NCI-H69 (cell line): ENCODE data around the gene KIF26A.
"Not testable (repeated sequence)": the region's sequence is repeated elsewhere in the genome, so short reads cannot be mapped to it uniquely, and the experiment has no call there.

Experiments used
- DNase-seq: peaks from one replicate; lab custom pipeline; 2025; lab: John Stamatoyannopoulos, UW

The KIF26A gene

DNA sequence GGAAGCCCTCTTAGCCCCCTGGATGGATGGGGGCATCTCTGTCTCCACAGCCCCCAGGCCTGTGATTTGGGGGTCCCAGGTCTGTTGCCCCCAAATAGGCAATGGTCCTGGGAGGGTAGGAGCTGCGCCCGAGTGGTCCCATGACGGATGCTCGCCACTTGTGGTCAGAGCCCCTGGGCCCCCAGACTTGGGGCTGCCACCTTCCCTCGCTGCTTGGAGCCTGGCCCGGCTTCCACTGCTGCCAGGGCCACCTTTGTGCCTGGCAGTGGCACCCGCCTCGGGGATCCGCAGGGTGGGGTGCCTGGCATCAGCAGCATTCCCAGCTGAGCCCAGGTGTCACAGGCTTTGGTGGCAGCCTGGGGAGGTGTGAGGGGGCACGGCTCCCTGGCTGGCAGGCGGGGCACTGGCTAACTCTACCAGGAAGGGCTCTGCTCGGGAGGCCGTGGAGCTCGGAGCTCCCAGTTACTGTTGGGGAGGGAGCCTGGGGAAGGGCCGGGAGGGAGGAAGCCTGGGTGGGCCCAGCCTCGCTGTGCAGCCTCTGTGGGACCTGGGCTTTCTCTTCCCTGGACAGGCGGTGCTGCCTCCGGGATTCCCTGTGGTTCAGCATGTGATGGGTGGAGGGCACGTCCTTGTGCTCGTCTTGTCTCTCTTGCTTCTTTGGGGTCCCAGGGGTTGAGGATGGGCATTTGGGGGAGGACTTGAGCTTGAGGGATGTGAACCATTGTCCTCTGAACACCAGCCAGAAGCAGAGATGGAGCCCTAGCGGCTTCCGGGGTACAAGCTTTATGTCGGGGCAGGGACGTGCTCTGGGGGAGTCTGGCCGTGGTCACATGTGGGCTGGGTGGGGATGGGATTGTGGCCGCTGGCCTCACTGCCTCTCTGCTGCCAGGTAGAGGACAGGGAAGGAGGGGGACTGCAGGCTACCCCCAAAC lies 5.4 kb downstream of the KIF26A start:
- no peak for DNase-seq

GRCh38 chr14:104144453-104144790 lies 6.0 kb downstream of the KIF26A start:
- DNase-seq = no peak

GRCh38 chr14:104144911-104145825 lies 6.8 kb downstream of the KIF26A start:
- DNase-seq = no peak

GRCh38 chr14:104145826-104146601 lies 7.6 kb downstream of the KIF26A start:
- DNase-seq = no peak

DNA sequence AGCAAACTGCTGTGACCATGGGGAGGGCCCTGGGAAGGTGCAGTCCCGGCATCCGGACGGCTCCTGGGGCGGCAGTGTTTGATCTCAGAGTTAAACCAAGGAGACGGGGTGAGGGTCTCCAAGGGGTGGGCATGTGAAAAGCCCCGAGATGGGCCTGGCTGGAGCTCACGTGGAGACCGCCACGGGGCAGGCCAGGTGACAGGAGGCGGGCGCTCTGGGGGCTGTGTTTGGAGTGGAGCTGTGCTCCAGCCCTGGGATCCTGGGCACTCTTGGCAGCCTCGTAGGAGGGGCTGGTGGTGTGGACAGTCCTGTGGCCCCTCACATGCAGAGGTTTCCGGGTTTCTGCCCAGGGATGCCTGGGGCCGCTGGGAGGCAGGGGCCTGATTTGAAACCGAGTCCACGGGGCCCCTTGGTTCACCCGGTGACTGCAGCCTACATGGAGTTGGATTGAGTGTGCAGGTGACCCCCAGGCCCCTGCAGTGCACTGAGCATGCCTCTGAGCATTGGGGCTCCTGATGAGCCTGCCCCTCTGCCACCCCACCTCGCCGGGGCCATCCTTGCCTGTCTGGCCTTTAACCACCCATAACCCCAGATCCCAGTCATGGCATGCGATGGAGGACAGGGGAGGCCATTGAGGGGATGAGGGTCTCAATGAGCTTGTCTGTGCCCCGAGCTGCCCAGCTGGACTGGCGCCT lies 8.4 kb downstream of the KIF26A start:
- DNase-seq = no peak

GRCh38 chr14:104147346-104148125 lies 9.1 kb downstream of the KIF26A start:
- no peak for DNase-seq

DNA sequence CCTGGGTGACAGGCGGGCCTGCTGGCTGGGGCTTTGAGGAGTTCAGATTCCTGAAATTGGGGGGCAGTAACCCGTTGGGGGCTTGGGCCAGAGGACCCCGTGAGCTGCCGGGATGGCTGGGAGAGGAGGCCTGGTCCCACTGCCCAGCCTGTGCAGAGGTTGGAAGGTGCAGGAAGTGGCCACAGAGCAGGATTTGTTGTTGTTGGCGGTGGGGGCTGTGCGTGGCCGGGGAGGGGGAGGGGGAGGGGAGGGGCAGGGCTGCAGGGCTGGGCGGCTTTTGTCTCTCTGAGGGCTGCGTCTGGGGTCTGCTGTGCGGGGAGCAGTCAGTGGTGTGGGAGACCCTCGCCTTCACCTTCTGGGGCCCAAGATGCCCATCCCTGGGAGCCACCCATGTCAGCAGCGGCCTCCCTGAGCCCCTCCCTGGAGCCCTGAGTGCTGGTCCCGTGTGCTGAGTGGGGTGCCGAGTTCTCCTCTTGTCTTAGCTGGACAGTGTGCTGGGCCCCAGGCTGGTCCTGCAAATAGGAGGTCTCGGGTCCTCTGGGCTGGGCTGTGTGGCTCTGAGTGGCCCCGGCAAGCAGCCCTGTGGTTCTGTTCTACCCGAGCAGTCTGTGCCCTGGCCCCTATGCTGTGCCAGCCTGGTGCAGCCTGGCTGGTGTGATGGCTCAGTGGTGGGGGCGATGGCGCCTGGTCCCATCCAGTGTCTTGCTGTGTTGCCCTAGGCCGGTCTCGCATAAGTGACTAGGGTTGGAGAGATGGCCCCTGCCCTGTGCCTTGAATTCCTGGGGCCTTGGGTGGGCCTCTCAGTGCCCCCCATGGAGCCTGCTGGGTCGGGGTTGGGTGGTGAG lies 10.3 kb downstream of the KIF26A start:
- no peak for DNase-seq

DNA sequence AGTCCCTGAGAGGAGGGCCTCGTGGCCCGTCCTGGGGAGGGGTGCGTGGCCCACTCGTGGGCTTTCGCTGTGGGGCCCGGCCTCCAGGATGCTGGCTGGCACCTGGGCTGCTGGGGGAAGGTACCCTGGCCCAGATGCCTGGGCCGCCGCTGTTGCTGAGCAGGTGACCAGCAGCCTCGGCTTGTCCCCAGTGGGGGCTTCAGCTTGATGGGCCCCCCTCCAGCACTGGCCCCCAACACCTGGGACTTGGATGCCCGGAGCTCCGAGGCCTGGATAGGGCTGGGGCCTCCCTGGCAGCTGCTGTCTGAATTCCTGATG lies 10.8 kb downstream of the KIF26A start:
- DNase-seq = no peak

DNA sequence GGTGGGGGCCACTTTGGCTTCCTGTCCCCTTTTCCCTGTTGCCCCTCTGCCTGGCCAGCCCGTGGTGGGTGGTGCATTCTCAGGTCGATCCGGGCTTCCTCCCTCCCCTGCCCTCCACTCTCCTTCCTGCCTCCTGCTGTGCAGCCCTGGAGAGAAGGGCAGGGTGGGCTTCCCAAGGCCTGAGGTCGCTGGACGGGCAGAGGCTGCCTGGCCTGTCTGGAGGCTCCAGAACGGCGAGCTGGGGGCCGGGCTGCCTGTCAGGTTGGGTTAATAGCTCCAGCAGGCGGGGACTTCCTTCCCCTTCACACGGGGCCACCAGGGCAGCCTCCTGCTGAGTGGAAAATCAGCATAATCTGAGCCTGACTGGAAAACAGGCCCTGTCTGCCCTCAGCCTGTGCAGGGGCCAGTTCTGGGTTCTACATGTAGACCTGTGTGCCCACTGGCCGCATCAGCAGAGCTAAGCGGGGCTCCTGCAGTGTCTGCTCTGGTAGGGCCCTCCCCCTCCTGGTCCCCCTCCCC lies 11.3 kb downstream of the KIF26A start:
- peak; percentile 82 for DNase-seq

DNA sequence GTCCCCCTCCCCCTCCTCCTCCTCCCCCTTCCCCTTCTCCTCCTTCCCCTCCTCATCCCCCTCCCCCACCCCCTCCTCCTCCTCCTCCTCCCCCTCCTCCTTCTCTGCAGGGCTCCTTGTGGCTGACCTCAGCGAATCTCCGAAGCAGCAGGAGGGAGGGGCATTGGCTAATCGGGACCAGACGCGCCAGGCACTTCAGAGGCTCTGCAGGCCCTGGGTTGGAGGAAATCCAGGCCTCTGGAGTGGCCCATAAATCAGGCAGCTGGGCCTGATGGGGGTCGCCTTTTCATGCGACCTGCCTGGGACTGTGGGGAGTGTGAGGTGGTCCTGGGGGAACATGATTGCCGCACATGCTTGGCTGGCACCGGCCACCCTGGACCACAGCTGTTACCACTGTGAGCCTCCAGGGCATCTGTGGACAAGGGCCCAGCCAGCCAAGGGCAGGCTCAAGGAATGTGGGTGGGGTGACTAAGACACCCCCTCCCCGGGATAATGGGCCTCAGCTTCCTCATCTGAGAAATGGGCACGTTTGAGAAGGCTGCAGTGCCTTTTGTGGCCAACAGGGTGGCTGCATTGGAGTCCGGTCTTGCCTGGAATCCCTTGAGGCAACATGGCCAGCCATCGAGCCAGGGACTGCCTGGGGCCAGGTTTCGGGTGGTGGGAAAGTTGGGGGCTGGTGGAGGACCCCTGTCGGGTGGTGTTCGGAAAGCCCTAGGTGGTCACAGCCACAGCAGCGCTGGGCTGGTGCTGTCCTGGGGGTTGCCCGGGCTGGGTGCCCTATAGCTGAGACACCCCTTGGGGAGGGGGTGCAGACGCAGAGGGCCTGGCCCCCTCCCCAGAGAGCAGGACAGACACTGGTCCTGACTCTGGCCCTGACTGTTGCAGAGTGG lies 12.0 kb downstream of the KIF26A start:
- DNase-seq = peak; percentile 92

DNA sequence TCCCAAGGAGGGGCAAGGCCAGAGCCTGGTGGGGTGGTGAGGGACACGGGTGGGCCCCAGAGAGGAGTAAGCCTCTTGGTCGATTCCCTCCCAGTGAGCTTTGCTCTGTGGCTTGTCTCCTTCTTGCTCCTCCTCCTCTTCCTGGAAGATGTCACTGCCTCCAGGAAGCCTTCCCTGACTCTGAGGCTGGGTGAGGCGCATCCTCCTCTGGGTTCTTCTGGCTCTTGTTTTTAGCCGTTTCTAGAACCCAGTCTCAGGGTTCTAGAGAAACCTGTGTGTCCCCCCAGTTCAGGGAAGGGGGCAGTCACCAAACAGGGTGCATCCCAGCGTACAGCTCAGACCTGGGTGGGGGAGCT lies 12.6 kb downstream of the KIF26A start:
- DNase-seq = no peak

GRCh38 chr14:104151566-104152245 lies 13.3 kb downstream of the KIF26A start:
- DNase-seq = no peak

- DNase-seq = no peak
Measured at GRCh38 chr14:104152246-104152575, 13.8 kb downstream of the KIF26A start.

GRCh38 chr14:104152686-104153393 lies 14.5 kb downstream of the KIF26A start:
- DNase-seq = no peak

- DNase-seq = not testable (repeated sequence)
Measured at GRCh38 chr14:104153394-104153755, 15.0 kb downstream of the KIF26A start.

DNA sequence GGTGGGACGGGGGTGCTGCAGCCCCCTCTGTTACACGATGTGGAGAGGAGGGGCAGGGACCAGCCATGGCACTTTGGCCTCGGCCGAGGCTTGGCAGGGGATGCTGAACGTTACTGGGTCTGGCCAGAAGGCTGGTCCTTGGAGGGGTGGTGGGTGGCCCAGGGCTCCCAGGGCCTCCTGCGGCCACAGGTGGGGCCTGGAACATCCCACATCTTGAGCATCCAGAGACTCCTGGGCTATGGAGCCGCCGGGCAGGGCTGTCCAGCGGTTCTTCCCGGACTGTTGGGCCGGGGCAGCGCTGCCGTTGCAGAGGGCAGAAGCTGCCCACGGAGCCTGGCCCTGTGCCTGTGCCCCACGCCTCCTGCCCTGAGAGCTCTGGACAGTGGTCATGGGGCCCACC lies 15.9 kb downstream of the KIF26A start:
- no peak for DNase-seq

GRCh38 chr14:104155513-104155912 lies 17.1 kb downstream of the KIF26A start:
- no peak for DNase-seq

DNA sequence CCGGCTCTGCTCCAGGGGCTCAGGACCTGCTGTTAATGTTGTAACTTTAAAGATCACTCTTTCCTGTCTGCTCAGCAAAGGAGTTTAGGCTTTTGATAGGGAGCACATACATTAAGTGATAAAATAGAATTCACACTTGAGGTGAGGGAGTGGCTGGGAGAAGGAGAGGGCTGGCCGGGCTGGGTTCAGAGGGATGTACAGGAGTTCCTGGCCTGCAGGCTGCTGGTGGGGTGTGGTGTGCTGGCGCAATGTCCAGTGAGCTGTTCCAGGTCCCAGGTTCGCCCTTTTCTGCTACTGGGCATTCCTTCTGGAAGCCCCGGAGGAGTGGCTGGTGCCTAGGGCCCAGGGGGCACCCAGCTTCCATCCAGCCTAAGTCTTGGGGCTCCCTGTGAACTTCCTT lies 17.8 kb downstream of the KIF26A start:
- no peak for DNase-seq
